Fibroblast of pulmonary artery (primary cell): Measurements from ENCODE around the gene SPRYD4.
"Not testable (repeated sequence)": the region's sequence is repeated elsewhere in the genome, so short reads cannot be mapped to it uniquely, and the experiment has no call there.

Source experiments
- DNase-seq: peaks from one replicate; pipeline ENCODE4 v3.0.0-alpha.2; 2010; ENCODE audit warnings: low read depth
- H3K4me3 ChIP-seq: replicated peaks from 2 replicates; pipeline ENCODE4 v1.5.1; 2011; ENCODE audit warnings: low read depth, mild to moderate bottlenecking, control low read depth, low read length, moderate library complexity
- TF ChIP-seq, protein P1 (sequence below): IDR thresholded peaks from 2 replicates; pipeline ENCODE4 v1.5.1; 2011; ENCODE audit warnings: mild to moderate bottlenecking, control low read depth, low read length, inconsistent platforms; ENCODE audit errors: missing control alignments

SPRYD4 gene

DNA sequence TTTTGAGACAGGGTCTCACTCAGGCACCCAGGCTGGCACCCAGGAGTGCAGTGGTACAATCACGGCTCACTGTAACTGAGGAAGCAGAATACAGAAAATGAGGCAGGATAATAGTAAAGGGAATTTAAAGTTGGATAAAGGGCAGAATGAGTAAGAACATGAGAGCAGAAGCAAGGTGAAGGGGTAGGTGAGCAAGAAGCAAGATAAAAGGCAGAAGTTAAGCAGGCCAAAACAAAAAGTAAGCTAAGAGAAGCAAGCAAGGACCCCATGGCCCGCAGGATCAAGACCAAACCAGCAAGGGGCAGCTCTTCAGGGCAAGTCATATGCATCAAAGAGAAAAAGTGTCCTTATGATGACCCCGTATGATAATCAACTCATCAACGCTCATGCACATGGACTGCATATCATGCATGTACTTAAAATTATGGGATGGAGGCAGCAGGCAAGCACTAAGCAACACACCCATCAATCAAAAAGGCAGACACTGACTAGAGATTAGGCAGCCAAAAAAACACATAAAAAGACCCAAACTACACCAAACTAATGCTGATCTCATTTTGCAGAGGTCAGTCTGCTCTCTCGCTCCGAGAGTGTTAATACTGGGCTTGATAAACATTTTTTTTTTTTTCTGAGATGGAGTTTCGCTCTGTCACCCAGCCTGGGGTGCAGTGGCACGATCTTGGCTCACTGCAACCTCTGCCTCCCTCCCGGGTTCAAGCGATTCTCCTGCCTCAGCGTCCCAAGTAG lies 30.8 kb upstream of the SPRYD4 start:
- no peak for DNase-seq
- H3K4me3 ChIP-seq: no peak overlapping the region
- TF ChIP-seq, protein P1, sequence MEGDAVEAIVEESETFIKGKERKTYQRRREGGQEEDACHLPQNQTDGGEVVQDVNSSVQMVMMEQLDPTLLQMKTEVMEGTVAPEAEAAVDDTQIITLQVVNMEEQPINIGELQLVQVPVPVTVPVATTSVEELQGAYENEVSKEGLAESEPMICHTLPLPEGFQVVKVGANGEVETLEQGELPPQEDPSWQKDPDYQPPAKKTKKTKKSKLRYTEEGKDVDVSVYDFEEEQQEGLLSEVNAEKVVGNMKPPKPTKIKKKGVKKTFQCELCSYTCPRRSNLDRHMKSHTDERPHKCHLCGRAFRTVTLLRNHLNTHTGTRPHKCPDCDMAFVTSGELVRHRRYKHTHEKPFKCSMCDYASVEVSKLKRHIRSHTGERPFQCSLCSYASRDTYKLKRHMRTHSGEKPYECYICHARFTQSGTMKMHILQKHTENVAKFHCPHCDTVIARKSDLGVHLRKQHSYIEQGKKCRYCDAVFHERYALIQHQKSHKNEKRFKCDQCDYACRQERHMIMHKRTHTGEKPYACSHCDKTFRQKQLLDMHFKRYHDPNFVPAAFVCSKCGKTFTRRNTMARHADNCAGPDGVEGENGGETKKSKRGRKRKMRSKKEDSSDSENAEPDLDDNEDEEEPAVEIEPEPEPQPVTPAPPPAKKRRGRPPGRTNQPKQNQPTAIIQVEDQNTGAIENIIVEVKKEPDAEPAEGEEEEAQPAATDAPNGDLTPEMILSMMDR: no peak

DNA sequence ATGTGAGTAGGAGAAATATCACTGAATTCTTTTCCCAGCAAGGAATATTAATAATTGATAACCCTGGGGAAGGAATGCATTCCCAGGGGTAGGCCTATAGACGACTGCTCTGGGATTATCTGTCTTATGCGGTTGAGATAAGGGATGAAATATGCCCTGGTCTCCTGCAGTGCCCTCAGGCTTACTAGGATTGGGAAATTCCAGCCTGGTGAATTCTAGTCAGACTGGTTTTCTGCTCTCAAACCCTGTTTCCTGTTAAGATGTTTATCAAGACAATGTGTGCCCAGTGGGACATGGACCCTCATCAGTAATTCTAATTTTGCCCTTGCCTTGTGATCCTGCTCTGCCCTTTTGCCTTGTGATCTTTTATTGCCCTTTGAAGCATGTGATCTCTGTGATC lies 25.2 kb upstream of the SPRYD4 start:
- H3K4me3 ChIP-seq, DNase-seq: not testable (repeated sequence)

DNA sequence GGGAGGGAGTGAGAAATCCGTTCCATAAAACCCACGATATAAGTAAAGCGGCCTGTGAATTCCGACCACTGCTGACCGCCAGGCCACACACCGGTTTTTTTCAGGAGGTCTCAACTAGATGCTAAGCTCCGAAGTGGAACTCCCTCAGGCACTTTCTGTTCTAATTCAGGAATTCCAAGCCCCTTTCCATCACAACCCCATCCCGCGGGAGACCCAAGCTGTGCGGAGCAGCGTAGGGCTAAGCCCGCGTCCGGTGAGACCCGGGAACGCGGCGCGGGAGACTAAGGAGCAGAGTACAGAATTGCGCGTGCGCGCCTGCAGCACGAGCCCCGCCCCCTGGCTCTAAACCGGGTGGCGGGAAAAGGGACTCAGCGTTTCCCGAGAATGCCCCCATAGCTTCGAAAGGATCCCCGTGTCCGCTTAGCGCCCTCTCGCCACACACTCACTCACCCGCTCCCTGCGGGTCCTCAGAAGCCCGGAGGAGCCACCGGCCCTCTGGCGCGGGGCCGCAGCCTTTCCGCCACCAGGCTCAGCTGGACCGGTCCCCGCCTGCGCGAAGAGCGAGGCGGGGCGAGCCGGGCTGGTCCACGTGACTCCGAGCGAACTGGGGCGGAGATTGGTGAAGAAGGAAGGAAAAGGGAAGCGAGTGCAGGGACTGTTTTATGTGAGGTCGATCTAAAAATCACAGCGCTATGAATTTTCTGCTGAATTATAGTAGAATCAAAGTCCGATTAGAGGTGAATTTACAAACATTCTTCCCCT lies 19.3 kb upstream of the SPRYD4 start, which contains the start of gene TIMELESS:
TIMELESS (minus strand) TSS at position 567 of the 762 bp plus-strand sequence. CDS start 15,256 bp downstream, outside the sequence.
- H3K4me3 ChIP-seq: peak within 1 kb of the TSS; percentile 84
- TF ChIP-seq, protein P1: no peak
- DNase-seq: peak; percentile 85

DNA sequence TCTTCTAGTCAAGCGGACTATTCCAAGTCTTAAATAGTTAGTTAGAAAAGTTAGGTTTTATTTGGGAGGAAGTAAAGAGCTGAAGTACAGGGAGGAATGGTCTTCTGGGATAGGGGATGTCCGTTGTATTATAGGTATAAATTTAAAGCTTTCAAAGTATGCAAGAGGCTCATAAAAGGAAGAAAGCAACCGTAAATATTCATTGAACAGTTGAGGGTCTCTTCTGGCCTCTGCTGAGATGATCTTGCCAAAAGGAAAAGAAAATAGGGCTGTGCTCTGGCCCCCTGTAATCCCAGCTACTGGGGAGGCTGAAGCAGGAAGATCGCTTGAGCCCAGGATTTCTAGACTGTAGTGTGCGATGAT lies 18.8 kb upstream of the SPRYD4 start:
- TF ChIP-seq, protein P1: no peak
- H3K4me3 ChIP-seq: peak overlapping the region; percentile 84
- DNase-seq: no peak

DNA sequence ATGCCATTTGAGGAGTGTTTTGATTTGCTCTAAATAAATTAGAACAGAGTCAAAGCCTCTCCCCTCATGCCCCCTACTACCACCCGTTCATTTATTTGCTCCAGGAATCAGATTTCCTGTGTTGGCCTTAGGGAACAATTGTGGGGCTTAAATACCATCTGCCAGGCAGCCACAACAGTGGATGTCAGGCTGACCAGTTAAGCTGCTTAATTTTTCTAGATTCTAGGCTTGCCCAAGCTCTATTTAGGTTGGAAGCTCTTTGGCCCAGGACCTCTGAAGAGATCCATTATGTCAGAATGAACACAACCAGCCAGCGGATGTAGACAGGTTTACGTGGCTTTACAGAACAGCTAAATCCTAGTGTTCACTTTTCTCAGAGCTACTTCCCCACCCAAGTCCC lies 18.1 kb upstream of the SPRYD4 start:
- no peak overlapping the region for H3K4me3 ChIP-seq
- TF ChIP-seq, protein P1: no peak
- DNase-seq: no peak

DNA sequence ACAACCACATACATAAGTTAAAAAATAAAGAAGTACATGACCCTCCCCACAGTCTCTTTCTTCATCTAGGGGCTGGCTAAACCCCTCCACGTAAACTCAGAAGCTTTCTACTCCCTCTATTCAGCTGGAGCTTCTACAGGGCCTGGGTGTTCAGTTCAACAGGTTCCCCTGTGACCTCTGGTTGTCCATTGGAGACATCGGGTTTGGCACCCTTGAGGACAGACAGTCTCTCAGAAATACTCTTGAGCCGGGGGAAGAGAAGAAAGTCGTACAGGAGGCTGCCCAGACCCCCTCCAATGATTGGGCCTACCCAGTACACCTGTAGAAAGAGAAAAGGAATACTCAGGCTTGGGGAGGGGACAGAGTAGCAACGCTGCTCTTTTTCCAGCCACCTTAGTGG lies 17.2 kb upstream of the SPRYD4 start:
- DNase-seq: no peak
- TF ChIP-seq, protein P1: no peak
- no peak overlapping the region for H3K4me3 ChIP-seq

DNA sequence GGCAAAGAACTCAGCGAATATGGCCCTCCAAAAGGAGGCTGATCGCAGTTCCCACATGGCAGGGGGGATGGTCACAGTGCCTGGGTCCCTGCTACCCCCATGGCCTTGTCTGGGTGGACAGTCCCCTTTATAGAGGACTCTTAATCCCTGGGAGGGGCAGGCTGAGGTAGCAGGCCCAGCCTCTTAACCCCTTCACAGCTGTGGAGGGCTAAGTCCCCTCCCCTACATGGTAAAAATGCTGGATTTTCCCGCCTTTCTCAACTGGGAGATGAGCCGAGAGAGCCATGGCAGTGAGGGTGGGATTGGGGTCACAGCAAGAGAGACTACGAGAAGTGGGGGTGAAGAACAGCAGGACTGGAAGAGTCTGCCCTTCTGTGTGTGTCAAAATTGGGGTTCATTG lies 13.8 kb upstream of the SPRYD4 start, which contains the start of gene MIP:
MIP (minus strand) TSS at position 101 of the 400 bp plus-strand sequence; CDS start at position 57, 44 bp downstream.
- TF ChIP-seq, protein P1: no peak
- H3K4me3 ChIP-seq: no peak within 1 kb of the TSS
- DNase-seq: no peak
